ENCODE results near the gene GRHPR.
"Not testable (repeated sequence)": the region's sequence is repeated elsewhere in the genome, so short reads cannot be mapped to it uniquely, and the experiment has no call there.

GRHPR gene

DNA sequence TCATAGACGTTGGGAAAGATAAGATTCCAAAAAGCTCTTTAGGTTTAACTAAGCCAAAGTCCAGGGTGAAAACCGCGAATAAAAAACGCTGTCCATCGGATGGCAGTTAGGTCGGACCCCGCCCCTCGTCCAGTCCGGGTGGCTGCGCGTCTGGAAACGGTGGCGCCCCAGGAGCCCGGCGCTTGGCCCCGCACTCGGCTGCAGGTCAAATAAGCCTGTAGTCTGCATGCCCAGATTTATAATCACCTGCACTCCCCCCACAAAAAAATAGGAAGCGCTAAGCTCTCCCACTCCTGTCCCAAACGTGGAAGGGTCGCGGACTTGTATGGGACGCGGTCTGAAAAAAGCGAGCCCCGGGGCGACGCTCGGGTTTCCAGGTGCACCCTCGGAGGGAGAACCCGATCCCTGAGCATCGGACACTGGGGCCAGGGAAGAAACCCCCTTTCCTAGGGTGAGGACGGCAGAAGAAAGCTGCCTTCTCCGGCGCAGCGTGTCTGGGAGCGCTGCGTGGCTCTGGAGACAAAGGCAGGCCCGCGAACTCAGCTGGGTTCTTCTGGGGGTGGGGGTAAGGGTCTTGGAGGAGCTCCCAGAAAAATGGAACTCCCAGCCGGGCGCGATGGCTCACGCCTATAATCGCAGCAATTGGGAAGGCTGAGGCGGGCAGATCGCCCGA, 43.7 kb downstream of the GRHPR start:
- Histone ChIP-seq H3K27me3 (ENCODE audit: control insufficient read depth in 1 of 2, insufficient read depth in 2 of 2, low read length in 2 of 2) (no peaks in the 10 kb centered on the region), H3K4me3 (ENCODE audit: low read length in 2 of 2) (peak overlapping the region; percentile 80 to 86), H3K36me3 (ENCODE audit: control insufficient read depth in 2 of 2, insufficient read depth in 2 of 2, low read length in 2 of 2) (no peaks in the 10 kb centered on the region)

DNA sequence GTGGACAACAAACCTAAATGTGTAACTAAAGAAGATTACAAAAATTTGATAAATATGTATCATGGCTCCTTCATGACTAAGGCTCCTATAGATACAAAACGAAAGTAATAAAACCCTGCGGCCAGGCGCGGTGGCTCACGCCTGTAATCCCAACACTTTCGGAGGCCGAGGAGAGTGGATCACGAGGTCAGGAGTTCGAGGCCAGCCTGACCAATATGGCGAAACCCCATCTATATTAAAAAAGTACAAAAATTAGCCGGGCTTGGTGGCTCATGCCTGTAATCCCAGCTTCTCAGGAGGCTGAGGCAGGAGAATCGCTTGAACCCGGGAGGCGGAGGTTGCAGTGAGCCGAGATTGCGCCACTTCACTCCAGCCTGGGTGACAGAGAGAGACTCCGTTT, 45.0 kb downstream of the GRHPR start:
- peaks cover 24% of the 10 kb centered on the region for H3K4me1 ChIP-seq (ENCODE audit: control insufficient read depth, insufficient read depth, low read length)
- not testable (repeated sequence) for H3K27ac ChIP-seq (ENCODE audit: low read length); H3K36me3 ChIP-seq (ENCODE audit: control insufficient read depth in 2 of 2, insufficient read depth in 2 of 2, low read length in 2 of 2); H3K4me3 ChIP-seq (ENCODE audit: low read length in 2 of 2); H3K9me3 ChIP-seq (ENCODE audit: control insufficient read depth in 2 of 2, low read length in 2 of 2); H3K9ac ChIP-seq (ENCODE audit: low read length in 2 of 2); H3K27me3 ChIP-seq (ENCODE audit: control insufficient read depth in 1 of 2, insufficient read depth in 2 of 2, low read length in 2 of 2)

More for the DNA sequence above, 43.7 kb downstream of the GRHPR start:
- peak overlapping the region; percentile 70 to 80 for H3K9ac ChIP-seq (ENCODE audit: low read length in 2 of 2)
- H3K4me1 ChIP-seq (ENCODE audit: control insufficient read depth, insufficient read depth, low read length) = peaks cover 26% of the 10 kb centered on the region
- no peaks in the 10 kb centered on the region for H3K9me3 ChIP-seq (ENCODE audit: control insufficient read depth in 2 of 2, low read length in 2 of 2)
- H3K27ac ChIP-seq (ENCODE audit: low read length) = peak overlapping the region; percentile 96

DNA sequence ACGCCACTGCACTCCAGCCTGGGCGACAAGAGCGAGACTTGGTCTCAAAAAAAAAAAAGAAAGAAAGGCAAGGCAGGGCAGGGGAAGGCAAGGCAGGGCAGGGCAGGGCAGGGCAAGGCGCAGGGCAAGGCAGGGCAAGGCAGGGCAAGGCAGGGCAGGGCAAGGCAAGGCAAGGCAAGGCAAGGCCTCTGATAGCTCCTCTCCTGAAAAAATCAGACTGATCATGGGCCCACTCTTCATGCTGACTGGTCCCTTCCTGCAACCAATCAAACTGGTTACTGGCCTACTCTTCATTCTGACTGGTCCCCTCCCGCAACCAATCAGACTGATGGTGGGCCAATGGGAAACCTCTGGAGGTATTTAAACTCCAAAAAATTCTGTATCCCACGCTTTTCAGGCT, 46.1 kb downstream of the GRHPR start:
- no peak overlapping the region for H3K4me3 ChIP-seq (ENCODE audit: low read length in 2 of 2)
- peaks cover 16% of the 10 kb centered on the region for H3K4me1 ChIP-seq (ENCODE audit: control insufficient read depth, insufficient read depth, low read length)
- no peaks in the 10 kb centered on the region for H3K36me3 ChIP-seq (ENCODE audit: control insufficient read depth in 2 of 2, insufficient read depth in 2 of 2, low read length in 2 of 2)

DNA sequence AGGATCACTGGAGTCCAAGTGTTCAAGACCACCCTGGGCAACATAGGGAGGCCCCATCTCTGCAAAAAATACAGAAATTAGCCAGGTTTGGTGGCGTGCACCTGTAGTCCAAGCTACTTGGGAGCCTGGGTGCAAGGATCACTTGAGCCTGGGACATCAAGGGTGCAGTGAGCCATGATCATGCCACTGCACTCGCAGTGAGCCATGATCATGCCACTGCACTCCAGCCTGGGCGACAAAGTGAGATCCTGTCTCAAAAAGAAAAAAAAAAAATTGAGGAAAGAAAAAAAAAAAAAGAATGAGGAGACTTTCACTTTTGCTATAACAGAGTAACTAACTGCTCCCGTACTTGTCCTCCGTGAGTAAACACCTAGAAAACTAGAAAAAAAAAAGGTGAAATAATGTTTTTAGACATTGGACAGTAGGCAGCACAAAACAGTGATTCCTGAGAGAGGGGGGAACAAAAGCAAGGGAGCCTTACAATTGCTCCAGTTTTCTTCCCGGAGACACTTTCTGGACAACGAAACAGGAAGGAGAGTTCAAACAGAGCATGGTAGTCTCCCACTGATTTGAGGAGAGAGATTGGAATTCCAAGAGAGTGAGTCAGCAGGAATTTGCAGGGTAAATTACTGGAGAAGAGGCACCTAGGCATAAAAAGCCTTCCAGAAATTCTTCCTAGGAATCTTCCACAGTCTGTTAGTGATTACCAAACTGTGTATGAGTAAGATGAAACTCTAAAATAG, 49.6 kb downstream of the GRHPR start:
- Histone ChIP-seq H3K9ac (ENCODE audit: low read length in 2 of 2) (peak overlapping the region; percentile 43 to 57), H3K9me3 (ENCODE audit: control insufficient read depth in 2 of 2, low read length in 2 of 2) (peaks cover 0 to 3% of the 10 kb centered on the region in 2 donors)

More for the DNA sequence above, 46.1 kb downstream of the GRHPR start:
- Histone ChIP-seq H3K9ac (ENCODE audit: low read length in 2 of 2) (no peak overlapping the region), H3K9me3 (ENCODE audit: control insufficient read depth in 2 of 2, low read length in 2 of 2) (no peaks in the 10 kb centered on the region), H3K27ac (ENCODE audit: low read length) (no peak overlapping the region), H3K27me3 (ENCODE audit: control insufficient read depth in 1 of 2, insufficient read depth in 2 of 2, low read length in 2 of 2) (no peaks in the 10 kb centered on the region)

GRCh38 chr9:37473982-37474381, 51.5 kb downstream of the GRHPR start:
- not testable (repeated sequence) for H3K27me3 ChIP-seq (ENCODE audit: control insufficient read depth in 1 of 2, insufficient read depth in 2 of 2, low read length in 2 of 2); H3K27ac ChIP-seq (ENCODE audit: low read length); H3K9ac ChIP-seq (ENCODE audit: low read length in 2 of 2); H3K4me1 ChIP-seq (ENCODE audit: control insufficient read depth, insufficient read depth, low read length); H3K9me3 ChIP-seq (ENCODE audit: control insufficient read depth in 2 of 2, low read length in 2 of 2); H3K4me3 ChIP-seq (ENCODE audit: low read length in 2 of 2); H3K36me3 ChIP-seq (ENCODE audit: control insufficient read depth in 2 of 2, insufficient read depth in 2 of 2, low read length in 2 of 2)

More for the DNA sequence above, 49.6 kb downstream of the GRHPR start:
- Histone ChIP-seq H3K4me1 (ENCODE audit: control insufficient read depth, insufficient read depth, low read length) (no peaks in the 10 kb centered on the region), H3K27me3 (ENCODE audit: control insufficient read depth in 1 of 2, insufficient read depth in 2 of 2, low read length in 2 of 2) (no peaks in the 10 kb centered on the region), H3K27ac (ENCODE audit: low read length) (peak overlapping the region; percentile 26), H3K4me3 (ENCODE audit: low read length in 2 of 2) (peak overlapping the region; percentile 50 to 64), H3K36me3 (ENCODE audit: control insufficient read depth in 2 of 2, insufficient read depth in 2 of 2, low read length in 2 of 2) (no peaks in the 10 kb centered on the region)

- Histone ChIP-seq H3K36me3 (ENCODE audit: control insufficient read depth in 2 of 2, insufficient read depth in 2 of 2, low read length in 2 of 2) (no peaks in the 10 kb centered on the region), H3K27ac (ENCODE audit: low read length) (no peak overlapping the region), H3K4me3 (ENCODE audit: low read length in 2 of 2) (no peak overlapping the region), H3K9ac (ENCODE audit: low read length in 2 of 2) (no peak overlapping the region), H3K4me1 (ENCODE audit: control insufficient read depth, insufficient read depth, low read length) (no peaks in the 10 kb centered on the region), H3K9me3 (ENCODE audit: control insufficient read depth in 2 of 2, low read length in 2 of 2) (peaks cover 0 to 3% of the 10 kb centered on the region in 2 donors), H3K27me3 (ENCODE audit: control insufficient read depth in 1 of 2, insufficient read depth in 2 of 2, low read length in 2 of 2) (no peaks in the 10 kb centered on the region)
Measured at GRCh38 chr9:37474438-37474837, 51.9 kb downstream of the GRHPR start.

DNA sequence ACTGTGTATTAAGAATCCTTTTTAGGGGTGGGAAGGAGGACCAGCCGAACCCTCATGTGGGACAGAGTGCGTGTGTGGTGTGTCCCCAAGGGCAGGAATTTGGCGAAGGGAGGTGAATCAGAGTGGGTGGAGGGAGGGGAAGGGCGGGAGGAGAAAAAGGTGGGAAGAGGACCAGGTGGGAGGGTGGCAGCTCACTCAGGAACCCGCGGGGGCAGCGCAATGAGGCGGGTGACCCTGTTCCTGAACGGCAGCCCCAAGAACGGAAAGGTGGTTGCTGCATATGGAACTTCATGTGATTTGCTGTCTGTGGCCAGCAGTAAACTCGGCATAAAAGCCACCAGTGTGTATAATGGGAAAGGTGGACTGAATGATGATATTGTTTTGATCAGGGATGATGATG, 54.4 kb downstream of the GRHPR start:
- H3K9ac ChIP-seq (ENCODE audit: low read length in 2 of 2) = no peak overlapping the region
- no peak overlapping the region for H3K27ac ChIP-seq (ENCODE audit: low read length)
- no peak overlapping the region for H3K4me3 ChIP-seq (ENCODE audit: low read length in 2 of 2)
- H3K27me3 ChIP-seq (ENCODE audit: control insufficient read depth in 1 of 2, insufficient read depth in 2 of 2, low read length in 2 of 2) = no peaks in the 10 kb centered on the region
- no peaks in the 10 kb centered on the region for H3K4me1 ChIP-seq (ENCODE audit: control insufficient read depth, insufficient read depth, low read length)
- no peaks in the 10 kb centered on the region for H3K36me3 ChIP-seq (ENCODE audit: control insufficient read depth in 2 of 2, insufficient read depth in 2 of 2, low read length in 2 of 2)
- peaks cover 0 to 3% of the 10 kb centered on the region in 2 donors for H3K9me3 ChIP-seq (ENCODE audit: control insufficient read depth in 2 of 2, low read length in 2 of 2)

DNA sequence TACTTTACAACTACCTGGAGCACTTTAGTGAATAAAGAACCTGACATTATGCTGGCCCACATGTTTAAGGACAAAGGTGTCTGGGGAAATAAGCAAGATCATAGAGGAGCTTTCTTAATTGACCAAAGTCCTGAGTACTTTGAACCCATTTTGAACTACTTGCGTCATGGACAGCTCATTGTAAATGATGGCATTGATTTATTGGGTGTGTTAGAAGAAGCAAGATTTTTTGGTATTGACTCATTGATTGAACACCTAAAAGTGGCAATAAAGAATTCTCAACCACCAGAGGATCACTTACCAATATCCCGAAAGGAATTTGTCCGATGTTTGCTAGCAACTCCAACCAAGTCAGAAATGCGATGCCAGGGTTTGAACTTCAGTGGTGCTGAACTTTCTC, 54.9 kb downstream of the GRHPR start:
- H3K9ac ChIP-seq (ENCODE audit: low read length in 2 of 2); H3K4me3 ChIP-seq (ENCODE audit: low read length in 2 of 2); H3K27me3 ChIP-seq (ENCODE audit: control insufficient read depth in 1 of 2, insufficient read depth in 2 of 2, low read length in 2 of 2); H3K27ac ChIP-seq (ENCODE audit: low read length); H3K9me3 ChIP-seq (ENCODE audit: control insufficient read depth in 2 of 2, low read length in 2 of 2); H3K4me1 ChIP-seq (ENCODE audit: control insufficient read depth, insufficient read depth, low read length); H3K36me3 ChIP-seq (ENCODE audit: control insufficient read depth in 2 of 2, insufficient read depth in 2 of 2, low read length in 2 of 2): not testable (repeated sequence)

- H3K27me3 ChIP-seq (ENCODE audit: control insufficient read depth in 1 of 2, insufficient read depth in 2 of 2, low read length in 2 of 2); H3K4me1 ChIP-seq (ENCODE audit: control insufficient read depth, insufficient read depth, low read length); H3K9me3 ChIP-seq (ENCODE audit: control insufficient read depth in 2 of 2, low read length in 2 of 2); H3K27ac ChIP-seq (ENCODE audit: low read length); H3K9ac ChIP-seq (ENCODE audit: low read length in 2 of 2); H3K36me3 ChIP-seq (ENCODE audit: control insufficient read depth in 2 of 2, insufficient read depth in 2 of 2, low read length in 2 of 2); H3K4me3 ChIP-seq (ENCODE audit: low read length in 2 of 2): not testable (repeated sequence)
Measured at GRCh38 chr9:37477987-37478619, 55.6 kb downstream of the GRHPR start.

- no peaks in the 10 kb centered on the region for H3K9me3 ChIP-seq (ENCODE audit: control insufficient read depth in 2 of 2, low read length in 2 of 2)
- peaks cover 7% of the 10 kb centered on the region for H3K4me1 ChIP-seq (ENCODE audit: control insufficient read depth, insufficient read depth, low read length)
- no peak overlapping the region for H3K9ac ChIP-seq (ENCODE audit: low read length in 2 of 2)
- H3K27me3 ChIP-seq (ENCODE audit: control insufficient read depth in 1 of 2, insufficient read depth in 2 of 2, low read length in 2 of 2) = no peaks in the 10 kb centered on the region
- no peak overlapping the region for H3K4me3 ChIP-seq (ENCODE audit: low read length in 2 of 2)
- H3K36me3 ChIP-seq (ENCODE audit: control insufficient read depth in 2 of 2, insufficient read depth in 2 of 2, low read length in 2 of 2) = no peaks in the 10 kb centered on the region
- no peak overlapping the region for H3K27ac ChIP-seq (ENCODE audit: low read length)
Measured at GRCh38 chr9:37480759-37481158, 58.3 kb downstream of the GRHPR start.

All from stomach smooth muscle (tissue), 2 donors.